ENCODE measurements around the gene RNF144A. TPM values are rescaled to one million over a fixed set of nuclear protein-coding genes. Genes with fewer than 3 reads are reported as not detected.

The RNF144A gene
- total RNA-seq, 1 experiment from 2014 or later = 3.0 TPM

DNA sequence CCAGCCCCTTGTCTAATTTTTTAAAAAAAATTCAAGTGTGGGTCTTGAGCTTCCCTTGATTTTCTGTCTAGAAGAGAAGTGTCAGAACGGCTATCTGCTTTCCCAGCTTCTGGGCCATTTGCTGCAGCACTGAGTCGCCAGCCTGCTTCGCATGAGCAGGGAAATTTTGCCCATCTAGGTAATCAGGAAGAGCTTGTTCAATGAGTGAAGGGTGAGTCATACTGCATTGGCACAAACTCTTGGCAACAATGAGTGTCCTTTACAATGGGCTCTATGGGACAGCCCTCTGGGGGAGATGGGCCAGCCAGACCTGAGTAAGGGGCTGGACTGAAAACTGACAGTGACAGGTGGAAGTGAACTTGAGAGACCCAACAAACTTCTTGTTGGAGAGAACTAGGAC is 2.4 kb upstream of the RNF144A start:
- H3K4me1 ChIP-seq = no peaks in the 10 kb centered on the region
- ChIA-PET POLR2A (no interaction called here), CTCF (no interaction called here)
- no TSS peak for BruUV-seq (replicated peaks)
- H3K36me3 ChIP-seq (ENCODE audit: control insufficient read depth, insufficient read depth, low read length) = no peaks in the 10 kb centered on the region
- H3K27me3 Mint-ChIP-seq (ENCODE audit: insufficient read depth, unreplicated experiment) = peaks cover 7% of the 10 kb centered on the region
- H3K27ac Mint-ChIP-seq (ENCODE audit: unreplicated experiment) = no peak overlapping the region
- H3K9me3 Mint-ChIP-seq (ENCODE audit: unreplicated experiment) = no peaks in the 10 kb centered on the region
- intact Hi-C loops (cut with micrococcal nuclease; ENCODE audit: unreplicated experiment) = no loop called here
- H3K4me3 ChIP-seq (ENCODE audit: low read depth, low read length) = no peak overlapping the region
- H3K27me3 ChIP-seq (replicated peaks; ENCODE audit: control insufficient read depth, insufficient read depth, low read length) = no peaks in the 10 kb centered on the region
- TF ChIP-seq CTCF (IDR thresholded peaks at IDR 0.05; ENCODE audit: insufficient read depth in 1 of 2, low read depth in 1 of 2, low read length in 1 of 2, severe bottlenecking in 1 of 2, unreplicated experiment in 1 of 2) = no peak
- no peak overlapping the region for H3K4me3 Mint-ChIP-seq (ENCODE audit: unreplicated experiment)
- H3K4me1 Mint-ChIP-seq (ENCODE audit: low read depth, unreplicated experiment) = no peaks in the 10 kb centered on the region
- peaks cover 5% of the 10 kb centered on the region; the same call in 1 of the 2 replicates for H3K9me3 ChIP-seq
- H3K36me3 Mint-ChIP-seq (ENCODE audit: insufficient read depth, unreplicated experiment) = peaks cover 6% of the 10 kb centered on the region
- no peak for DNase-seq

DNA sequence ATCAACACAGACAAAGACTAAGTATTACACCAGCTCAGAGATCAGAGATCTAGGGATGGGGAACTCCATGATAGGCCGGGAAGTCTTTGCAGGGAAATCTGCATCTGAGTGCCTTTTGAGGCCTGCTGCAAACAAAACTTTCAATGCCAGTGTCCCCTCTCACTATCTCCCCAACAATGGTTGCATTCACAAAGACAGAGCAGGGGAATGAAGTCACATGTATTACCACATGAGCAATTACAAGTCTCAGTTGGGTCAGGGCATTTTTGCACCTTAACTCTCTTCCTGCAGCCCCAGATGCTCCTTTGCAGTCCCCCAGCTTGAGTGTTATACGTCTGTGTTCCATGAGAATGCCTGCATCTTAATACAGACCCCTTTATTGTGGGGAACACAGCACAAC is 1.8 kb upstream of the RNF144A start:
- Mint-ChIP-seq H3K36me3 (ENCODE audit: insufficient read depth, unreplicated experiment) (peaks cover 6% of the 10 kb centered on the region), H3K9me3 (ENCODE audit: unreplicated experiment) (no peaks in the 10 kb centered on the region), H3K4me1 (ENCODE audit: low read depth, unreplicated experiment) (no peaks in the 10 kb centered on the region), H3K4me3 (ENCODE audit: unreplicated experiment) (no peak overlapping the region), H3K27ac (ENCODE audit: unreplicated experiment) (no peak overlapping the region), H3K27me3 (ENCODE audit: insufficient read depth, unreplicated experiment) (peaks cover 5% of the 10 kb centered on the region)
- Histone ChIP-seq H3K9me3 (peaks cover 5% of the 10 kb centered on the region; the same call in 1 of the 2 replicates), H3K4me1 (no peaks in the 10 kb centered on the region), H3K4me3 (ENCODE audit: low read depth, low read length) (no peak overlapping the region), H3K36me3 (ENCODE audit: control insufficient read depth, insufficient read depth, low read length) (no peaks in the 10 kb centered on the region), H3K27me3 (replicated peaks; ENCODE audit: control insufficient read depth, insufficient read depth, low read length) (no peaks in the 10 kb centered on the region)
- ChIA-PET POLR2A (no interaction called here), CTCF (no interaction called here)
- DNase-seq = no peak
- BruUV-seq (replicated peaks) = no TSS peak
- no peak for TF ChIP-seq CTCF (IDR thresholded peaks at IDR 0.05; ENCODE audit: insufficient read depth in 1 of 2, low read depth in 1 of 2, low read length in 1 of 2, severe bottlenecking in 1 of 2, unreplicated experiment in 1 of 2)
- intact Hi-C loops (cut with micrococcal nuclease; ENCODE audit: unreplicated experiment) = no loop called here

- Mint-ChIP-seq H3K27ac (ENCODE audit: unreplicated experiment) (no peak overlapping the region), H3K27me3 (ENCODE audit: insufficient read depth, unreplicated experiment) (peaks cover 5% of the 10 kb centered on the region), H3K4me1 (ENCODE audit: low read depth, unreplicated experiment) (no peaks in the 10 kb centered on the region), H3K36me3 (ENCODE audit: insufficient read depth, unreplicated experiment) (peaks cover 6% of the 10 kb centered on the region), H3K4me3 (ENCODE audit: unreplicated experiment) (peak overlapping the region; percentile 59), H3K9me3 (ENCODE audit: unreplicated experiment) (no peaks in the 10 kb centered on the region)
- Histone ChIP-seq H3K4me3 (ENCODE audit: low read depth, low read length) (no peak overlapping the region), H3K27me3 (replicated peaks; ENCODE audit: control insufficient read depth, insufficient read depth, low read length) (no peaks in the 10 kb centered on the region), H3K4me1 (no peaks in the 10 kb centered on the region), H3K9me3 (peaks cover 5% of the 10 kb centered on the region; the same call in 1 of the 2 replicates), H3K36me3 (ENCODE audit: control insufficient read depth, insufficient read depth, low read length) (no peaks in the 10 kb centered on the region)
- intact Hi-C loops (cut with micrococcal nuclease; ENCODE audit: unreplicated experiment) = no loop called here
- no peak for DNase-seq
- ChIA-PET CTCF (interaction anchor here (0.5 to 1.5 kb wide), 8 partner anchors 11 to 187 kb away, joined by 3 to 4 read pairs (median 4); no protein-coding TSS in a partner anchor), POLR2A (no interaction called here)
- TF ChIP-seq CTCF (IDR thresholded peaks at IDR 0.05; ENCODE audit: insufficient read depth in 1 of 2, low read depth in 1 of 2, low read length in 1 of 2, severe bottlenecking in 1 of 2, unreplicated experiment in 1 of 2) = no peak
- no TSS peak for BruUV-seq (replicated peaks)
These were observed 988 bp upstream of the RNF144A start for GRCh38 chr2:6916224-6916623.
